K562 (cell line): Measurements from ENCODE around the gene NRN1L. TPM values are rescaled to one million over a fixed set of nuclear protein-coding genes. Genes with fewer than 3 reads are reported as not detected.
A peak's percentile ranks its signal among the peaks of the same experiment; 100 is the strongest.

Experiments
- ARID1B ChIP-seq: fragments of 450-650 bp; IDR thresholded peaks from 2 replicates; pipeline ENCODE4 v1.6.1; 2016; ENCODE audit warnings: antibody characterized with exemption, mild to moderate bottlenecking, inconsistent platforms
- CREM ChIP-seq: IDR thresholded peaks from 2 replicates; pipeline ENCODE4 v1.6.1; 2014; ENCODE audit warnings: antibody characterized with exemption, low read depth
- FOXJ2 ChIP-seq: fragments of 200-800 bp; sonication (Bioruptor generic); IDR thresholded peaks from 2 replicates; pipeline ENCODE4 v1.6.1; 2016; ENCODE audit warnings: missing genetic modification characterization, missing compliant biosample characterization
- FOXJ3 ChIP-seq: sonication (generic); formaldehyde crosslinking; IDR thresholded peaks from 2 replicates; pipeline ENCODE4 v1.4.0; 2020; ENCODE audit warnings: mild to moderate bottlenecking, missing genetic modification reagents
- FUS ChIP-seq: fragments of 200-400 bp; formaldehyde crosslinking; optimal IDR thresholded peaks from 2 replicates; pipeline ENCODE3; 2017; ENCODE audit warnings: low read depth, low read length
- HNRNPK ChIP-seq: fragments of 200-400 bp; formaldehyde crosslinking; IDR thresholded peaks from one replicate; pipeline ENCODE4 v1.6.1; 2018; ENCODE audit warnings: mild to moderate bottlenecking, low read depth, low read length; ENCODE audit not compliant: poor library complexity, severe bottlenecking
- IRF1 ChIP-seq: sonication (generic); formaldehyde crosslinking; IDR thresholded peaks from 2 replicates; pipeline ENCODE4 v1.8.0; 2022; ENCODE audit warnings: missing genetic modification reagents, mild to moderate bottlenecking, borderline replicate concordance
- KLF6 ChIP-seq: fragments of 250-450 bp; sonication (Bioruptor Pico); IDR thresholded peaks from 2 replicates; pipeline ENCODE4 v1.4.0; 2020; ENCODE audit warnings: mild to moderate bottlenecking, moderate library complexity, borderline replicate concordance
- MIER1 ChIP-seq: fragments of 450-650 bp; IDR thresholded peaks from 2 replicates; pipeline ENCODE4 v1.6.1; 2016; ENCODE audit warnings: antibody characterized with exemption, mild to moderate bottlenecking, low read depth
- NBN ChIP-seq: fragments of 450-650 bp; IDR thresholded peaks from 2 replicates; pipeline ENCODE4 v1.6.1; 2016; ENCODE audit warnings: low read depth, mild to moderate bottlenecking
- NR3C1 ChIP-seq: sonication (generic); formaldehyde crosslinking; IDR thresholded peaks from 2 replicates; pipeline ENCODE4 v1.8.1; 2022; ENCODE audit warnings: missing genetic modification reagents
- RUNX1 ChIP-seq: sonication (generic); IDR thresholded peaks from 2 replicates; pipeline ENCODE4 v1.6.1; 2016; ENCODE audit warnings: antibody characterized with exemption, low read depth
- SMAD2 ChIP-seq: fragments of 150-350 bp; IDR thresholded peaks from 2 replicates; pipeline ENCODE4 v1.6.1; 2014; ENCODE audit warnings: low read depth, mild to moderate bottlenecking, low read length
- SOX6 ChIP-seq: fragments of 450-650 bp; IDR thresholded peaks from 2 replicates; pipeline ENCODE4 v1.6.1; 2014; ENCODE audit warnings: mild to moderate bottlenecking
- TAF7 ChIP-seq: fragments of 450-650 bp; IDR thresholded peaks from 2 replicates; pipeline ENCODE4 v1.6.1; 2016; ENCODE audit warnings: missing genetic modification characterization, missing compliant biosample characterization
- TCFL5 ChIP-seq: fragments of 250-450 bp; sonication (Bioruptor Pico); conservative IDR thresholded peaks from 2 replicates; pipeline ENCODE4 v1.6.1; 2021; ENCODE audit warnings: mild to moderate bottlenecking, moderate library complexity, matching md5 sums
- TEAD4 ChIP-seq, 2 experiments: sonication (generic) in 1 of 2; formaldehyde crosslinking in 1 of 2; IDR thresholded peaks; 2 replicates each; pipeline versions ENCODE4 v1.6.1 to v1.8.0; 2012 to 2022; ENCODE audit warnings: borderline replicate concordance in 1 of 2, inconsistent platforms in 1 of 2, low read length in 1 of 2, mild to moderate bottlenecking in 1 of 2, missing genetic modification reagents in 1 of 2
- TFE3 ChIP-seq: fragments of 450-650 bp; formaldehyde crosslinking; IDR thresholded peaks from 2 replicates; pipeline ENCODE4 v1.4.0; 2020; ENCODE audit warnings: mild to moderate bottlenecking, mixed read lengths
- ZBTB7A ChIP-seq: IDR thresholded peaks from 2 replicates; pipeline ENCODE4 v1.6.1; 2011; ENCODE audit warnings: low read depth, mild to moderate bottlenecking, low read length, moderate library complexity, borderline replicate concordance; ENCODE audit not compliant: control insufficient read depth
- ZFP36 ChIP-seq: fragments of 150-350 bp; IDR thresholded peaks from 2 replicates; pipeline ENCODE4 v1.6.1; 2018; ENCODE audit warnings: low read length, low read depth; ENCODE audit not compliant: partially characterized antibody
- ZMIZ1 ChIP-seq, 2 experiments: fragments of 150-350 bp in 1 of 2; IDR thresholded peaks; 2 replicates each; pipeline ENCODE4 v1.6.1; 2012 to 2016; ENCODE audit warnings: low read depth in 2 of 2, low read length in 2 of 2, mild to moderate bottlenecking in 1 of 2, moderate library complexity in 1 of 2
- ZNF3 ChIP-seq: fragments of 250-450 bp; sonication (Bioruptor Pico); IDR thresholded peaks from 2 replicates; pipeline ENCODE4 v1.5.0; 2021; ENCODE audit warnings: mild to moderate bottlenecking, moderate library complexity
- ZNF583 ChIP-seq: fragments of 250-450 bp; sonication (Bioruptor Pico); IDR thresholded peaks from 2 replicates; pipeline ENCODE4 v1.4.0; 2020
- ZNF695 ChIP-seq: fragments of 450-650 bp; formaldehyde crosslinking; IDR thresholded peaks from 2 replicates; pipeline ENCODE4 v1.4.0; 2020; ENCODE audit warnings: mild to moderate bottlenecking, moderate library complexity
- polyA plus RNA-seq, 8 experiments: library from polyadenylated mRNA; depleted of rRNA in 4 of 8; stranded (reverse) in 5 of 8; unstranded in 3 of 8; fragments of >200 nt; fragmentation: Nextera tagmentation in 2 of 8; fragmentation: Illumina TruSeq in 1 of 8; extraction: Ambion mirVana in 2 of 8; extraction: Trizol in 1 of 8; gene quantifications; 2 replicates each; pipeline versions ENCODE4 v1.2.1 to v1.2.3, GENCODE V29; 2011 to 2014; ENCODE audit warnings: inconsistent platforms in 1 of 8, missing spikeins in 1 of 8
- total RNA-seq, 7 experiments: library from RNA; depleted of rRNA in 6 of 7; stranded (reverse); fragments of >200 nt in 6 of 7; fragmentation: Illumina TruSeq in 2 of 7; extraction: Trizol in 2 of 7; gene quantifications; 2 replicates each; pipeline versions ENCODE4 v1.2.1 to v1.2.3, GENCODE V29; 2011 to 2021; ENCODE audit warnings: low replicate concordance in 1 of 7

Gene NRN1L
- total and polyA plus RNA-seq, 9 of the 15 experiments (the other 6 are each of a cell fraction or from before 2014, with no cell fraction given): 0.22 to 0.86 (median 0.61) TPM; not detected in 5

GRCh38 chr16:67846320-67847063 lies 38.2 kb upstream of the NRN1L start, which contains the start of gene NUTF2 (continued):
- no peak; the same call in 1 of the 2 replicates for TF ChIP-seq TEAD4 (IDR thresholded peaks at IDR 0.05; ENCODE audit: low read length)
- no peak for TF ChIP-seq TEAD4 (CRISPR knock-in tag; IDR thresholded peaks at IDR 0.05; ENCODE audit: borderline replicate concordance)
- TF ChIP-seq FOXJ3: no peak
- no peak for TF ChIP-seq FUS
- no peak for TF ChIP-seq TFE3 (CRISPR knock-in tag)
- TF ChIP-seq RUNX1: no peak
- TF ChIP-seq FOXJ2 (tag): no peak; the same call in 1 of the 2 replicates
- TF ChIP-seq CREM: peak; percentile 87
- TF ChIP-seq TAF7: no peak
- no peak; a peak in 1 of 4 replicates for TF ChIP-seq ZMIZ1 (IDR thresholded peaks at IDR 0.05; ENCODE audit: low read depth in 2 of 2, low read length in 2 of 2)
- TF ChIP-seq NR3C1 (CRISPR knock-in tag): no peak
- TF ChIP-seq TCFL5: no peak
- TF ChIP-seq IRF1 (CRISPR knock-in tag): no peak
- TF ChIP-seq NBN: peak; percentile 49; the same call in 1 of the 2 replicates
- no peak for TF ChIP-seq SMAD2
- peak; percentile 27; the same call in 1 of the 2 replicates for TF ChIP-seq ARID1B
- peak; percentile 17; the same call in 1 of the 2 replicates for TF ChIP-seq KLF6 (CRISPR knock-in tag)
- TF ChIP-seq MIER1: no peak
- no peak for TF ChIP-seq ZNF583 (CRISPR knock-in tag)
- TF ChIP-seq ZFP36: no peak
- TF ChIP-seq HNRNPK: peak; percentile 45
- no peak for TF ChIP-seq ZNF695 (CRISPR knock-in tag)
- no peak for TF ChIP-seq ZNF3 (CRISPR knock-in tag)
- peak; percentile 62 for TF ChIP-seq SOX6
- TF ChIP-seq ZBTB7A: peak; percentile 19
